Activated CD4-positive, alpha-beta memory T cell treated with anti-CD3 and anti-CD28 coated beads for 36 hours (primary cell): ENCODE measurements around the gene PSMB2. TPM values are rescaled to one million over a fixed set of nuclear protein-coding genes. Genes with fewer than 3 reads are reported as not detected.

ENCODE experiments used
- CTCF ChIA-PET: fragments of 350-600 bp; sonication (Branson Sonifier 250); formaldehyde crosslinking; loops from one replicate; lab custom pipeline; 2021; ENCODE audit warnings: antibody characterized with exemption, inconsistent platforms; lab: Charles Lee
- POLR2A ChIA-PET: fragments of 350-600 bp; sonication (Branson Sonifier 250); formaldehyde crosslinking; loops from one replicate; lab custom pipeline; 2021; ENCODE audit warnings: antibody characterized with exemption; lab: Charles Lee
- DNase-seq: peaks from one replicate; pipeline ENCODE4 v3.0.0-alpha.2; 2020
- H3K27ac Mint-ChIP-seq: one replicate; pipeline ENCODE4 v1.8.0; 2021; ENCODE audit warnings: mixed read lengths
- H3K27me3 Mint-ChIP-seq: one replicate; pipeline ENCODE4 v1.8.0; 2021; ENCODE audit warnings: mixed read lengths
- H3K36me3 Mint-ChIP-seq: one replicate; pipeline ENCODE4 v1.8.0; 2021; ENCODE audit warnings: mixed read lengths
- H3K4me1 Mint-ChIP-seq: one replicate; pipeline ENCODE4 v1.8.0; 2021; ENCODE audit warnings: low read depth, mixed read lengths
- H3K4me3 Mint-ChIP-seq: one replicate; pipeline ENCODE4 v1.8.0; 2021; ENCODE audit warnings: mild to moderate bottlenecking, mixed read lengths
- H3K9me3 Mint-ChIP-seq: one replicate; pipeline ENCODE4 v1.8.0; 2021; ENCODE audit warnings: mixed read lengths
- intact Hi-C: fragments of 100-400 bp; cut with micrococcal nuclease; formaldehyde crosslinking; loops from one replicate; pipeline ENCODE4 v1.15.1; 2023
- total RNA-seq, 2 experiments: library from RNA; stranded (reverse); gene quantifications; one replicate each; pipeline ENCODE4 v1.2.3, GENCODE V29; 2021

The PSMB2 gene
- total RNA-seq, 2 experiments from 2014 or later, result 88.1 to 91.5 TPM

DNA sequence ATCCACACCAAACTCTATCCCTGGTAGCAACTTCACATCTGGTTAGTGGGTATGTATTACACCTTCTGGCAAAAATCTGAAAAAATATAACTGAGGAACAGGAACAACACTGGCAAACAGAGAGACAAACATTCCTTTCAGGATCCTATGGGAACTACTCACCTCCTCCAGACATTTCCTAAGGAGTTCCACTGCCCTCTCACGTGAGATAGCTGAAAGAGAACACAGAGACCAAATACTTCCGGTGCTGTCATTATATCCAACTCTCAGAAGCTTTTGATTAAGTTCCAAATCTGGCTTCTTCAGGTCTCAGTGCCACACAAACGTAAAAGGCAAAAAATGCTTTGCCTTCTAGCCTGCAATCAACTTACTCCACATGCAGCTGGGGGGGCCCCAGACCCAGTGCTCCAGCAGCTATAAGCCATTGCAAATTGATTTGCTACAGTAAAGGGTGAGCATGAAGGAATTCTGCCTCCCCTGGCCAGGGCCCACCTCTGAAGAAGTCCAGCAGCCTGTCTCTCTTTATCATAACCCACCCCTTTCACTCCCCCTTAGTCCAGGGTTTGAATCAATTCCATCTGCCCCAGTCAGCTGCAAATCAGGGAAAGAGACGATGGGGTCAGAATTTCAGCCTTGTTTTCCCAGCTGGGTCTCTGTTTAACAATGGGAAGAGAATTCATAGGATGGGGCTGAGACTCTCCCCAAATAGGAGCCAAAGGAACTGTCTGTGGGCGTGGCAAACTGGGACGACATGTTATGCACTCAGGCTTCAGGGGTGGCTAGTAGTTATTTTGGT lies 36.1 kb downstream of the PSMB2 start:
- Mint-ChIP-seq H3K4me1 (peaks cover 2% of the 10 kb centered on the region), H3K4me3 (no peak overlapping the region), H3K9me3 (no peaks in the 10 kb centered on the region), H3K27ac (no peak overlapping the region), H3K27me3 (no peaks in the 10 kb centered on the region), H3K36me3 (peaks cover 44% of the 10 kb centered on the region)
- intact Hi-C loops, result no loop called here
- no peak for DNase-seq
- ChIA-PET CTCF (interaction anchor here (0.8 to 1.2 kb wide), 2 partner anchors 110 kb away, joined by 3 to 5 read pairs; no protein-coding TSS in a partner anchor), POLR2A (no interaction called here)

- H3K4me3 Mint-ChIP-seq, result no peak overlapping the region
- peaks cover 40% of the 10 kb centered on the region for H3K36me3 Mint-ChIP-seq
- H3K27ac Mint-ChIP-seq, result no peak overlapping the region
- ChIA-PET CTCF (interaction anchor here (0.8 kb wide), 1 partner anchor 123 kb away, joined by 3 read pairs; no protein-coding TSS in a partner anchor), POLR2A (no interaction called here)
- no peaks in the 10 kb centered on the region for H3K27me3 Mint-ChIP-seq
- peaks cover 2% of the 10 kb centered on the region for H3K4me1 Mint-ChIP-seq
- H3K9me3 Mint-ChIP-seq, result no peaks in the 10 kb centered on the region
- intact Hi-C loops, result no loop called here
- DNase-seq, result no peak
These were observed 37.4 kb downstream of the PSMB2 start for GRCh38 chr1:35603941-35604340.

DNA sequence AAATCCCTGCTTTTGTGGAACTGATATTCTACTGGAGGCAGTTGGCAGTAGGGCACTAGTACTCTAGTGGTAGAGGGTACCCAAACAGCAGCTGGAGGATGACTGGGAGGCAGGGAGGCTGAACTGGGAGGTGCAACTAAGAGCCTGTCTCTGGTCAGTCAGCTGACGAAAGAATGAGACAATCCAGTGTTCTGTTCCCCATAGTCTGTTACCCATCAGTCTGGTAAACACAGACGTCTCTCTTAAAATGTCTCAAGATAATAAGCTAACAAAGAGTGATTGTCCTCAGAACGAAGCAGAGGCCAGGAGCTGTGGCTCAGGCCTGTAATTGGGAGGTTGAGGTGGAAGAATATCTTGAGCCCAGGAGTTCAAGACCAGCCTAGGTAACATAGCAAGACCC lies 37.9 kb downstream of the PSMB2 start:
- ChIA-PET CTCF (interaction anchor here (0.8 kb wide), 1 partner anchor 124 kb away, joined by 3 read pairs; no protein-coding TSS in a partner anchor), POLR2A (no interaction called here)
- Mint-ChIP-seq H3K36me3 (peaks cover 39% of the 10 kb centered on the region), H3K27ac (no peak overlapping the region), H3K9me3 (no peaks in the 10 kb centered on the region), H3K27me3 (no peaks in the 10 kb centered on the region), H3K4me3 (no peak overlapping the region), H3K4me1 (peaks cover 2% of the 10 kb centered on the region)
- no peak for DNase-seq
- intact Hi-C loops, result no loop called here

GRCh38 chr1:35600593-35600992 lies 40.7 kb downstream of the PSMB2 start:
- no peak for DNase-seq
- no peaks in the 10 kb centered on the region for H3K4me1 Mint-ChIP-seq
- POLR2A ChIA-PET, result no interaction called here
- no peaks in the 10 kb centered on the region for H3K9me3 Mint-ChIP-seq
- H3K27ac Mint-ChIP-seq, result no peak overlapping the region
- intact Hi-C loops, result no loop called here
- H3K36me3 Mint-ChIP-seq, result peaks cover 19% of the 10 kb centered on the region
- no peak overlapping the region for H3K4me3 Mint-ChIP-seq
- CTCF ChIA-PET, result interaction anchor here (1.1 kb wide), 2 partner anchors 32 to 127 kb away, joined by 3 to 4 read pairs; no protein-coding TSS in a partner anchor
- no peaks in the 10 kb centered on the region for H3K27me3 Mint-ChIP-seq

GRCh38 chr1:35599411-35599810 lies 41.9 kb downstream of the PSMB2 start:
- Mint-ChIP-seq H3K27ac (no peak overlapping the region), H3K4me1 (no peaks in the 10 kb centered on the region), H3K4me3 (no peak overlapping the region), H3K36me3 (peaks cover 13% of the 10 kb centered on the region), H3K9me3 (no peaks in the 10 kb centered on the region), H3K27me3 (no peaks in the 10 kb centered on the region)
- intact Hi-C loops, result no loop called here
- ChIA-PET CTCF (interaction anchor here (1.1 kb wide), 1 partner anchor 116 kb away, joined by 3 read pairs; no protein-coding TSS in a partner anchor), POLR2A (no interaction called here)
- no peak for DNase-seq

GRCh38 chr1:35598895-35599294 lies 42.4 kb downstream of the PSMB2 start:
- H3K9me3 Mint-ChIP-seq, result no peaks in the 10 kb centered on the region
- no peaks in the 10 kb centered on the region for H3K27me3 Mint-ChIP-seq
- no peak for DNase-seq
- no peaks in the 10 kb centered on the region for H3K4me1 Mint-ChIP-seq
- peaks cover 9% of the 10 kb centered on the region for H3K36me3 Mint-ChIP-seq
- CTCF ChIA-PET, result interaction anchor here (1.1 kb wide), 1 partner anchor 117 kb away, joined by 3 read pairs; no protein-coding TSS in a partner anchor
- H3K27ac Mint-ChIP-seq, result no peak overlapping the region
- POLR2A ChIA-PET, result no interaction called here
- intact Hi-C loops, result no loop called here
- H3K4me3 Mint-ChIP-seq, result no peak overlapping the region

GRCh38 chr1:35597870-35598269 lies 43.5 kb downstream of the PSMB2 start:
- CTCF ChIA-PET, result no interaction called here
- no peak for DNase-seq
- H3K4me3 Mint-ChIP-seq, result no peak overlapping the region
- POLR2A ChIA-PET, result interaction anchor here (0.6 kb wide), 1 partner anchor 44 kb away, joined by 3 read pairs; no protein-coding TSS in a partner anchor
- no peaks in the 10 kb centered on the region for H3K4me1 Mint-ChIP-seq
- H3K27ac Mint-ChIP-seq, result no peak overlapping the region
- peaks cover 1% of the 10 kb centered on the region for H3K36me3 Mint-ChIP-seq
- intact Hi-C loops, result no loop called here
- no peaks in the 10 kb centered on the region for H3K27me3 Mint-ChIP-seq
- H3K9me3 Mint-ChIP-seq, result no peaks in the 10 kb centered on the region

GRCh38 chr1:35595684-35596083 lies 45.6 kb downstream of the PSMB2 start:
- POLR2A ChIA-PET, result no interaction called here
- H3K4me3 Mint-ChIP-seq, result no peak overlapping the region

DNA sequence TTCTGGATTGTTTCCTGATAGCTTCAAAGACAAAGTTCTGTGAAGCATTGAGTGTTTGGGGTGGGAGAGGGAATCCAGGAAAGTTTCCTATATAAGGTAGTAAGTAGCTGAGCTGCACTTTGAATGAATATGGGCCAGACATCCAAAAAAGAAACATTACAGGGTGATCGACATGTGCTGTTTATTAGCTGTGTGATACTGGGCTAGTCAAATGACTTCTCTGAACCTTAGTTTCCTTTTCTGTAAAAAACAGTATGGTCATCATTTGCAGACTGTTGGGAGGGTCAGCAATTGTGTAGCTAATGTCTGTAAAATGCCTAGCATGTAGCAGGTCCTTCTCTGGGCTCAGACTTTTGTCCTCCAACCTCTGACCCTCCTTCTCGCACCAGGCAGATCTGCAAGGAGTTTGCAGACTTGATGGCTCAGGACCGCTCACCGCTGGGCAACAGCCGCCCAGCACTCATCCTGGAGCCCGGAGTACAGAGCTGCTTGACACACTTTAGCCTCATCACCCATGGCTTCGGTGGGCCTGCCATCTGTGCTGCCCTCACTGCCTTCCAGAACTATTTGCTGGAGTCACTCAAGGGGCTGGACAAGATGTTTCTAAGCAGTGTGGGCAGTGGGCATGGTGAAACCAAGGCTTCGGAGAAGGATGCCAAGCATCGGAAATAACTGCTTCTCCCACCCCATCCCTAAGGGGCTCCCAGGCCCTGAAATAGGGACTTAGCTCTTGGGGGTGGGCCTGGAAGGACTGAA lies 47.1 kb downstream of the PSMB2 start:
- ChIA-PET CTCF (interaction anchor here (1.1 to 1.5 kb wide), 2 partner anchors 121 to 133 kb away, joined by 4 to 5 read pairs; no protein-coding TSS in a partner anchor), POLR2A (no interaction called here)
- Mint-ChIP-seq H3K27ac (no peak overlapping the region), H3K4me1 (peaks cover 2% of the 10 kb centered on the region), H3K36me3 (no peaks in the 10 kb centered on the region), H3K27me3 (no peaks in the 10 kb centered on the region), H3K4me3 (no peak overlapping the region), H3K9me3 (no peaks in the 10 kb centered on the region)
- intact Hi-C loops, result no loop called here
- DNase-seq, result no peak

More at GRCh38 chr1:35595684-35596083, 45.6 kb downstream of the PSMB2 start:
- Mint-ChIP-seq H3K27me3 (no peaks in the 10 kb centered on the region), H3K4me1 (peaks cover 2% of the 10 kb centered on the region), H3K36me3 (no peaks in the 10 kb centered on the region), H3K27ac (no peak overlapping the region), H3K9me3 (no peaks in the 10 kb centered on the region)
- intact Hi-C loops, result no loop called here
- CTCF ChIA-PET, result no interaction called here
- no peak for DNase-seq

DNA sequence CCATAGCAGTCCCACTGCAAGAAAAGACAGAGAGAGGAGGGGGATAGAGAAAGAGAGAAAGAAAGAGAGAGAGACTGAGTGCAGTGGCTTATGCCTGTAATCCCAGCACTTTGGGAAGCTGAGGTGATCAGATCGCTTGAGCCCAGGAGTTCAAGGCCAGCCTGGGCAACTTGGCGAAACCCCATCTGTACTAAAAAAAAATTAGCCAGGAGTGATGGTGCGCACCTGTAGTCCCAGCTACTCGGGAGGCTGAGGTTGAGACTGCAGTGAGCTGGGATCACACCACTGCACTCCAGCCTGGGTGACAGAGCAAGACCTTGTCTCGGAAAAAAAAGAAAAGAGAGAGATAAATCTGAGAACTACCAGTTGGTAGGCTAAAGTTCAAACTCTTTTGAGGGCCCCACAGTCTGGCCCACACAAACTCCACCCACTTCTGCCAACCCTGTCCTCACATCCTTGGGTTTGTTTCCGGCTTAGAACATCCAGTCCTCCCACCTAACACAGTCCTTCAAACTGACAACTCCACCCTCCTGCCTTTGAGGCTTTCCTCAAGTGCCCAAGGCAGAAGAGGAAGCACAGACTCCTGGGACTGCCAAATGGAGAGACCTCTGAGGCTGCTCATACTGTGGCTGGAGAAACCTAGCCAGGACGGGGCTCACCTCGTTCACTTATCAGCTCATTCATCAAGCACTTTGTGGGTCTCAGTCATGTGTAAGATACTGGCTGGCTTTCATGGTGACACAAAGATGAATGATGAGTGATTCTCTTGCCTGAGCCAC lies 48.1 kb downstream of the PSMB2 start:
- H3K27ac Mint-ChIP-seq, result no peak overlapping the region
- intact Hi-C loops, result no loop called here
- peaks cover 2% of the 10 kb centered on the region for H3K4me1 Mint-ChIP-seq
- H3K36me3 Mint-ChIP-seq, result no peaks in the 10 kb centered on the region
- no peaks in the 10 kb centered on the region for H3K9me3 Mint-ChIP-seq
- H3K4me3 Mint-ChIP-seq, result no peak overlapping the region
- DNase-seq, result no peak
- H3K27me3 Mint-ChIP-seq, result no peaks in the 10 kb centered on the region
- CTCF ChIA-PET, result interaction anchor here (1.1 to 1.5 kb wide), 2 partner anchors 122 to 134 kb away, joined by 4 to 5 read pairs; no protein-coding TSS in a partner anchor
- POLR2A ChIA-PET, result no interaction called here

- ChIA-PET CTCF (no interaction called here), POLR2A (no interaction called here)
- DNase-seq, result no peak
- Mint-ChIP-seq H3K4me3 (no peak overlapping the region), H3K27ac (no peak overlapping the region), H3K9me3 (no peaks in the 10 kb centered on the region), H3K27me3 (no peaks in the 10 kb centered on the region), H3K36me3 (no peaks in the 10 kb centered on the region), H3K4me1 (peaks cover 2% of the 10 kb centered on the region)
- intact Hi-C loops, result no loop called here
These were observed 50.1 kb downstream of the PSMB2 start for GRCh38 chr1:35591211-35591610.
